Measurements from ENCODE around the gene ZFYVE21.
A peak's percentile ranks its signal among the peaks of the same experiment; 100 is the strongest.

ZFYVE21 gene

DNA sequence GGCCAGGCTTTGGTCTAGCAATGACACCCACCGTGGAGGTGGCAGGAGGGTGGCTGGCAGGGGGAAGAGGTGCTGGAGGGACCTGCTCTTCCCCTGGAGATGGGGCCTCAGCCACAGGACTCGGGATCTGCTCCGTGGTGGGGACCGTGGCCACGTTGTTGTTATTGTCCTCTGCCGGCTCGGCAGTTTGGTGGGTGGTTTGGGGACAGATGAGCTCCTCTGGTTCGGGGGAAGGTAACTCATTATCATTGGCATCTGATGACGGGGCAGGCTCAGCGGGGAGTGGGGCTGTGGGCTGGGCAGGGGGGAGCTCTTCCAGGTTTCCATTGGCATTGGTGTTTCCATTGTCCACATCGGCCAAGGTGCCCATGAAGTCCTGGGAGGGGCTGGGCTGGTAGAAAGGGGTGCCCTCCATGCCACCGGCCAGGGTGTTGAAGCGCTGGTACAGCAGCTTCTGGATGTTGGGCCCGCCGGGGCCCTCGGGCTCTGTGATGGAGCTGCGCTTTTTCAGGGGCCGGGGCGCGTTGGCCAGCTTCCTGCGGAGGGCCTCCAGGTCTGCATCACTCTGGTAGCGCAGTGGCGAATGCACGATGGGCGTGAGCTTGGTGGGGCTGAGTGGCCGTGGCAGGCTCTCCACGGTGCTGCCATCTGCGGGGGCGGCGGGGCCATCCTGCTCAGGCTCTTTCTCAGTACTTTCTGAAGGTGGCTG is 24.3 kb downstream of the ZFYVE21 start:
- no peaks in the 10 kb centered on the region for H3K9me3 Mint-ChIP-seq (ENCODE audit: low read depth)
- no peak overlapping the region for H3K4me3 Mint-ChIP-seq
- H3K27me3 Mint-ChIP-seq = no peaks in the 10 kb centered on the region
- no peaks in the 10 kb centered on the region for H3K4me1 Mint-ChIP-seq (ENCODE audit: low read depth)
- H3K27ac Mint-ChIP-seq = no peak overlapping the region
- no peaks in the 10 kb centered on the region for H3K36me3 Mint-ChIP-seq

- no peaks in the 10 kb centered on the region for H3K27me3 Mint-ChIP-seq
- no peak overlapping the region for H3K27ac Mint-ChIP-seq
- no peaks in the 10 kb centered on the region for H3K36me3 Mint-ChIP-seq
- no peak overlapping the region for H3K4me3 Mint-ChIP-seq
- no peaks in the 10 kb centered on the region for H3K4me1 Mint-ChIP-seq (ENCODE audit: low read depth)
- H3K9me3 Mint-ChIP-seq (ENCODE audit: low read depth) = no peaks in the 10 kb centered on the region
Observed at GRCh38 chr14:103740991-103741689, 25.5 kb downstream of the ZFYVE21 start.

DNA sequence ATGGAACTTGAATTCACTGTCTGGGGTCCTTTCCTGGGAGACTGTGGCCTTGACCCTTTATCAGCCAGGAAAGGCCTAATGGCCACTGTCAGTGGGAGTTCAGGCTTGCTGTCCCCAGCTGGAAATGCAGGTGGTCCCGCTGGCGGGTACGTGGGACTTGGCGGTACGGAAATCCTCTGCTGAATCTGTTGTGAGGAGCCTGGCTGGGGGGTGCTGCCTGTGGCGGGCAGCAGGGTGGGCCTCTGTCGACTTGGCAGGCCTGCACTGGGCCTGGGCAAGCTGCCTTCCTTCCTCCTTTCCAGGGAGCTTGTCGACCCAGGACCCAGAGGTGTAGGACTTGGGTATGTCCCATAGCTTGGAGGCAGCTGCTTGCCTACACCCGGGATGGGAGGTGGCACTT is 26.3 kb downstream of the ZFYVE21 start:
- Mint-ChIP-seq H3K27ac (no peak overlapping the region), H3K27me3 (no peaks in the 10 kb centered on the region), H3K9me3 (ENCODE audit: low read depth) (no peaks in the 10 kb centered on the region), H3K4me3 (no peak overlapping the region), H3K36me3 (no peaks in the 10 kb centered on the region), H3K4me1 (ENCODE audit: low read depth) (no peaks in the 10 kb centered on the region)

DNA sequence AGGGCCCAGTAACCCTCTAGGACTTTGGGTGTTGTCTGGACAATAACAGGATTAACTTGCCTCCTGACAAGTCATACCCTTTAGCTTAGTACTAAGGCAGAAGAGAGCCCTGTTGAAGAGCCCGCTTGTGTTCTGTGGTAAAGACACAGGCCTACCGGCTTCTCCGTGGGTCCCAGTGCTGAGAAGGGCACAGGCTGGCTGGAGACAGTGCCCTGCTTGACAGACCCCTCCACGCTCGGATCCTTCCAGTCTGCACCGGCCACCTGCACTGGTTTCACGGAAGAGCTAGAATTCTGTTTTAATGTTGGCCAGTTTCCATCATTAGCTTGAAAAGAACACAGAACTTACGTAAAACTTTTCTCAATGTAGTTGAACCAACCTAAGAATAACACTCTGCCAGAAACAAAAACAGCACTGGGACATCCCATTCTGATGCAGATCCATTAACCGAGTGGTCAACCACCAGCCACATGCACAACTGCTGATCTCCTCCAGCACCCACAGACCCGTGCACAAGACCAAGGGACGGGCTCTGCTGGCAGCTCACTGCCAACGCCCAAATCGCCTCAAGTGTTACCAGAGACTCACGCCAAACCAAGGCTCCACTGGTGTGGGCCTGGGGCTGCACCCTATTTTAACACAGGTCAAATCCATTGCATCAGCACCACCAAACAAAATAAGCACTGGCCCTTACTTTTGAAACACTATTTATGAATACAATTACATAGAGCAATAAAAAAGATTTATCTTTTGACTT is 27.1 kb downstream of the ZFYVE21 start:
- H3K9me3 Mint-ChIP-seq (ENCODE audit: low read depth) = no peaks in the 10 kb centered on the region
- H3K27ac Mint-ChIP-seq = no peak overlapping the region
- no peaks in the 10 kb centered on the region for H3K36me3 Mint-ChIP-seq
- no peak overlapping the region for H3K4me3 Mint-ChIP-seq
- no peaks in the 10 kb centered on the region for H3K4me1 Mint-ChIP-seq (ENCODE audit: low read depth)
- no peaks in the 10 kb centered on the region for H3K27me3 Mint-ChIP-seq

- Mint-ChIP-seq H3K4me1 (ENCODE audit: low read depth) (peaks cover 7% of the 10 kb centered on the region), H3K36me3 (no peaks in the 10 kb centered on the region), H3K4me3 (no peak overlapping the region), H3K27ac (peak overlapping the region; percentile 16), H3K27me3 (no peaks in the 10 kb centered on the region), H3K9me3 (ENCODE audit: low read depth) (no peaks in the 10 kb centered on the region)
Observed at GRCh38 chr14:103743691-103744090, 28.1 kb downstream of the ZFYVE21 start.

DNA sequence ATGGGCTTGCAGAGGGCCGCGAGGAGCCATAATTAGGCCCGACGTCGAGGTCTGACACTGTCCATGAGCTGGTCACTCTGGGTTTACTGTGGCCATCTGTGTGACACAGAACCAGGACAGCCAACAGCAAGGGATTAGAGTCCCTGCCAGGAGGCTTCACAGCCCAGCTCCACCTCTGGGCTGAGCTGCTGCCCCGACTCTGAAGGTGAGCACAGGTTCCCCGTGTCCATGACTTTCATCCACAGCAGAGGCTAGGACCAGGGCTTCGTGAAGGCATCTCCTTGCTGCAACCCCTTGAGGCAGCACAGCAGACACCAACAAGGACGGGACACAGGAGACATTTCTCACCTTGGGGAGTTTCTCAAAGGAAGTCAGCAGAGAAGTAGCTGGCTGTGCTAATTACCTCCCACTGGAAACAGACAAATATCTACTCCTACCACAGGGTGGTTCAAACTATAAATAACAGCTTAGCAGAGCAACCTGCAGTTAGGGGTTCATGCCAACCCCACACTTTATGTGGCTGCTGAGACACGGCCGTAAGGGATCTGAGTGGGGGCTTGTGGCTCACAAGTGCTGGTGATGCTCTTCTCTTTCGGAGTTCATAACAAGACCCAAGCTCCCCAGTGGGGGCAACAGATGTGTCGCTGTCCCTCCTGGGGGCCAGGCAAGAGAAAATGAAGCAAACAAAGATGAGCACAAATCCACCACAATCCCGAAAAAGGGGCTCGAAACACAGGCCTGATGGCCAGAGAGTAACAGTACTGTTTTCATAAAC is 29.2 kb downstream of the ZFYVE21 start:
- no peaks in the 10 kb centered on the region for H3K27me3 Mint-ChIP-seq
- H3K36me3 Mint-ChIP-seq = peaks cover 2% of the 10 kb centered on the region
- H3K4me3 Mint-ChIP-seq = no peak overlapping the region
- no peak overlapping the region for H3K27ac Mint-ChIP-seq
- H3K9me3 Mint-ChIP-seq (ENCODE audit: low read depth) = no peaks in the 10 kb centered on the region
- peaks cover 13% of the 10 kb centered on the region for H3K4me1 Mint-ChIP-seq (ENCODE audit: low read depth)

- Mint-ChIP-seq H3K9me3 (ENCODE audit: low read depth) (no peaks in the 10 kb centered on the region), H3K27me3 (no peaks in the 10 kb centered on the region), H3K4me3 (no peak overlapping the region), H3K27ac (no peak overlapping the region), H3K36me3 (peaks cover 2% of the 10 kb centered on the region), H3K4me1 (ENCODE audit: low read depth) (peaks cover 13% of the 10 kb centered on the region)
Observed at GRCh38 chr14:103745424-103745823, 29.8 kb downstream of the ZFYVE21 start.

DNA sequence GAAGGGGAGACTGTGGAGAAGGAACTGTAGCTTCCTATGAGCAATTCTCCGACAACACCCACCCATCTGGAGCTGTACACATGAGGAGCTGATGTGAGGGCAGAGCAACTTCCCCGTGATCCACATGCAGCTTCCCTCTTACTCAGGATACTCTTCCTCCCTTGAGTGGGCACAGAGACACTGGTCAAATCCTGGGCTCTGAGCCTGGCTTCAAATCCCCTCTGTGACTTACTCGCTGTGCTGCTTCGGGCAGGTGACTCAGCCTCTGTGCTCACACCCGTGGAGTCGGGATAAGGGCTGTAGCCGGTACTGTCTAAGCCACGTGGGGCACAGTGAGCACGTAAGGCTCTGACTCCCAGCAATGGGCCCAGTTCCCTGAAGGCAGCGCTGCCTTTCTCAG is 31.1 kb downstream of the ZFYVE21 start:
- Mint-ChIP-seq H3K4me1 (ENCODE audit: low read depth) (peaks cover 13% of the 10 kb centered on the region), H3K27ac (no peak overlapping the region), H3K27me3 (no peaks in the 10 kb centered on the region), H3K9me3 (ENCODE audit: low read depth) (no peaks in the 10 kb centered on the region), H3K4me3 (no peak overlapping the region), H3K36me3 (peaks cover 2% of the 10 kb centered on the region)

DNA sequence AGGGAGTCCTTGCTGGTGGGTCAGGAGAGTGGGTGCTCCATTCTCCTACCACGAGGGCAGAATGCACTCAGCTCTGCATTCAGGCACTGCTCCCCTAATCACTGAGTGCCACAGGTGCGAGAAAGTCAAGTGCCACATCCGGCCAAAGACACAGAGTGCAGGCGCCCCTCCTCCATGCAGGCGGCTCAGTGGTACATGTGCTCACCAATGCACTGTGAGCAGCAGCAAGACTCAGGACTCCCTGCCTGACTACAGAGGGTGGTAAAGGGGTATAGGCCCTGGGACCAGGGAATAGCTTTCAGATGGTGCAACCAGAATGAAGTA is 32.9 kb downstream of the ZFYVE21 start:
- peak overlapping the region; percentile 80 for H3K27ac Mint-ChIP-seq
- H3K9me3 Mint-ChIP-seq (ENCODE audit: low read depth) = no peaks in the 10 kb centered on the region
- peaks cover 13% of the 10 kb centered on the region for H3K4me1 Mint-ChIP-seq (ENCODE audit: low read depth)
- H3K4me3 Mint-ChIP-seq = peak overlapping the region; percentile 38
- H3K36me3 Mint-ChIP-seq = peaks cover 2% of the 10 kb centered on the region
- no peaks in the 10 kb centered on the region for H3K27me3 Mint-ChIP-seq

DNA sequence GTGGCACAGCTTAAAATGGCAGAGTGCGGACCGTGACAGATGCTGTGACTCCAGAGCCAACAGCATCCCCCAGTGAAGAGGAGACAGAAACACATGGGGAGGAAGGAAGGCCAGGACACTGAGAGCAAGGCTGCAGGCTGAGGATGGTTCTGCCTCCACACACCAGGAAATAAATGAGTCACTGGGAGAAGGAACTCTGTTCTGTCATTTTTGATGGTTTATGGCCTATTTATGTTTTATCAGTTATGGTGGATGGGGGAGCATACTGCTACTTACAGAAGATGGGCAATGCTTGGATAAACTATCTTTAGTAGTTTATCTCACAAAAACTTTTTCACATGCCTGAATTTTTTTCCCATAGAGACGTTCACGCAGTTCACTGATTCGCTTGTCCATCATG is 33.8 kb downstream of the ZFYVE21 start:
- Mint-ChIP-seq H3K27me3 (no peaks in the 10 kb centered on the region), H3K36me3 (peaks cover 2% of the 10 kb centered on the region), H3K4me1 (ENCODE audit: low read depth) (peaks cover 13% of the 10 kb centered on the region), H3K4me3 (no peak overlapping the region), H3K9me3 (ENCODE audit: low read depth) (no peaks in the 10 kb centered on the region), H3K27ac (peak overlapping the region; percentile 76)

GRCh38 chr14:103749860-103750259 is 34.2 kb downstream of the ZFYVE21 start:
- no peaks in the 10 kb centered on the region for H3K27me3 Mint-ChIP-seq
- no peak overlapping the region for H3K4me3 Mint-ChIP-seq
- H3K27ac Mint-ChIP-seq = no peak overlapping the region
- peaks cover 2% of the 10 kb centered on the region for H3K36me3 Mint-ChIP-seq
- peaks cover 13% of the 10 kb centered on the region for H3K4me1 Mint-ChIP-seq (ENCODE audit: low read depth)
- H3K9me3 Mint-ChIP-seq (ENCODE audit: low read depth) = no peaks in the 10 kb centered on the region

- no peaks in the 10 kb centered on the region for H3K9me3 Mint-ChIP-seq (ENCODE audit: low read depth)
- H3K27ac Mint-ChIP-seq = no peak overlapping the region
- H3K36me3 Mint-ChIP-seq = peaks cover 5% of the 10 kb centered on the region
- no peak overlapping the region for H3K4me3 Mint-ChIP-seq
- H3K4me1 Mint-ChIP-seq (ENCODE audit: low read depth) = peaks cover 5% of the 10 kb centered on the region
- no peaks in the 10 kb centered on the region for H3K27me3 Mint-ChIP-seq
Observed at GRCh38 chr14:103753774-103754173, 38.2 kb downstream of the ZFYVE21 start.

GRCh38 chr14:103755060-103755459 is 39.5 kb downstream of the ZFYVE21 start:
- Mint-ChIP-seq H3K4me1 (ENCODE audit: low read depth) (no peaks in the 10 kb centered on the region), H3K9me3 (ENCODE audit: low read depth) (no peaks in the 10 kb centered on the region), H3K4me3 (no peak overlapping the region), H3K27me3 (no peaks in the 10 kb centered on the region), H3K27ac (no peak overlapping the region), H3K36me3 (peaks cover 3% of the 10 kb centered on the region)

- Mint-ChIP-seq H3K27me3 (no peaks in the 10 kb centered on the region), H3K4me1 (ENCODE audit: low read depth) (no peaks in the 10 kb centered on the region), H3K4me3 (no peak overlapping the region), H3K9me3 (ENCODE audit: low read depth) (no peaks in the 10 kb centered on the region), H3K36me3 (peaks cover 3% of the 10 kb centered on the region), H3K27ac (no peak overlapping the region)
Observed at GRCh38 chr14:103758059-103758776, 42.6 kb downstream of the ZFYVE21 start.

All from activated naive CD8-positive, alpha-beta T cell (primary cell).